HG02970 (cell line): Measurements from ENCODE around the gene MCAT.

ENCODE experiments used
- ATAC-seq: cut with Tn5 transposase; IDR thresholded peaks from one replicate; pipeline ENCODE4 v1.9.1; 2021; ENCODE audit warnings: mild to moderate bottlenecking, moderate library complexity, moderate number of reproducible peaks; ENCODE audit not compliant: unreplicated experiment, low FRiP score

MCAT gene

GRCh38 chr22:43142880-43143562 lies at the start of gene MCAT:
Gene MCAT, minus strand, starts transcription at chr22:43143398. Its CDS starts 50 bp downstream, at chr22:43143348.
- ATAC-seq: peak; percentile 88

GRCh38 chr22:43191831-43192230 lies 48.6 kb upstream of the MCAT start:
- no peak for ATAC-seq

GRCh38 chr22:43188829-43189545 lies 45.8 kb upstream of the MCAT start:
- ATAC-seq: no peak

- ATAC-seq: peak; percentile 83
Observed at GRCh38 chr22:43187171-43188099, 44.2 kb upstream of the MCAT start.

- ATAC-seq: peak; percentile 62
Observed at GRCh38 chr22:43186272-43187170, 43.3 kb upstream of the MCAT start, which contains the start of gene TTLL12. Gene TTLL12, minus strand, starts transcription at chr22:43187134. Its CDS starts 65 bp downstream, at chr22:43187069.

GRCh38 chr22:43185860-43186261 lies 42.7 kb upstream of the MCAT start:
- ATAC-seq: no peak

- no peak for ATAC-seq
Observed at GRCh38 chr22:43183496-43184277, 40.5 kb upstream of the MCAT start.

- no peak for ATAC-seq
Observed at GRCh38 chr22:43182726-43183125, 39.5 kb upstream of the MCAT start.

- ATAC-seq: no peak
Observed at GRCh38 chr22:43182118-43182517, 38.9 kb upstream of the MCAT start.

- no peak for ATAC-seq
Observed at GRCh38 chr22:43181321-43182076, 38.3 kb upstream of the MCAT start.

GRCh38 chr22:43180670-43181069 lies 37.5 kb upstream of the MCAT start:
- no peak for ATAC-seq

GRCh38 chr22:43179911-43180195 lies 36.7 kb upstream of the MCAT start:
- no peak for ATAC-seq

- ATAC-seq: no peak
Observed at GRCh38 chr22:43179146-43179910, 36.1 kb upstream of the MCAT start.

GRCh38 chr22:43177479-43177878 lies 34.3 kb upstream of the MCAT start:
- no peak for ATAC-seq

GRCh38 chr22:43176090-43176489 lies 32.9 kb upstream of the MCAT start:
- no peak for ATAC-seq

GRCh38 chr22:43174941-43175531 lies 31.8 kb upstream of the MCAT start:
- ATAC-seq: no peak

- ATAC-seq: no peak
Observed at GRCh38 chr22:43173976-43174720, 30.9 kb upstream of the MCAT start.
